ENCODE measurements around the gene NDEL1.
A peak's percentile ranks its signal among the peaks of the same experiment; 100 is the strongest.
"Not testable (repeated sequence)": the region's sequence is repeated elsewhere in the genome, so short reads cannot be mapped to it uniquely, and the experiment has no call there.

NDEL1 gene

GRCh38 chr17:8435245-8436168 lies at the start of gene NDEL1:
Gene NDEL1 (plus strand): TSS chr17:8435884. CDS start chr17:8444272, 8,388 bp downstream.
- peak; percentile 99 for ATAC-seq
- peak; percentile 100 for DNase-seq

GRCh38 chr17:8386841-8387240 lies 48.8 kb upstream of the NDEL1 start:
- ATAC-seq: no peak
- no peak for DNase-seq

- ATAC-seq (no peak), DNase-seq (no peak)
These were observed 47.6 kb upstream of the NDEL1 start for GRCh38 chr17:8387914-8388651.

GRCh38 chr17:8391711-8392110 lies 44.0 kb upstream of the NDEL1 start:
- DNase-seq (no peak), ATAC-seq (no peak)

GRCh38 chr17:8392274-8392673 lies 43.4 kb upstream of the NDEL1 start:
- DNase-seq: no peak

GRCh38 chr17:8392674-8393469 lies 42.8 kb upstream of the NDEL1 start:
- DNase-seq: no peak
- no peak for ATAC-seq

More at GRCh38 chr17:8392274-8392673, 43.4 kb upstream of the NDEL1 start:
- no peak for ATAC-seq

GRCh38 chr17:8393470-8394231 lies 42.0 kb upstream of the NDEL1 start:
- DNase-seq: no peak

GRCh38 chr17:8394497-8394896 lies 41.2 kb upstream of the NDEL1 start:
- not testable (repeated sequence) for DNase-seq, ATAC-seq

More at GRCh38 chr17:8393470-8394231, 42.0 kb upstream of the NDEL1 start:
- ATAC-seq: peak; percentile 67

- ATAC-seq: no peak
- DNase-seq: no peak
These were observed 38.0 kb upstream of the NDEL1 start, which contains the start of gene RNF222 for GRCh38 chr17:8397636-8398035. Gene RNF222 (minus strand): TSS chr17:8397827. CDS start chr17:8393461, 4,366 bp downstream.

- DNase-seq (no peak), ATAC-seq (no peak)
These were observed 36.7 kb upstream of the NDEL1 start for GRCh38 chr17:8398980-8399379.

- DNase-seq (no peak), ATAC-seq (no peak)
These were observed 34.6 kb upstream of the NDEL1 start for GRCh38 chr17:8401107-8401506.

GRCh38 chr17:8402921-8403536 lies 32.7 kb upstream of the NDEL1 start:
- ATAC-seq (no peak), DNase-seq (no peak)

GRCh38 chr17:8405499-8406016 lies 30.1 kb upstream of the NDEL1 start:
- no peak for DNase-seq
- ATAC-seq: no peak

GRCh38 chr17:8406174-8406573 lies 29.5 kb upstream of the NDEL1 start:
- ATAC-seq (no peak), DNase-seq (no peak)

GRCh38 chr17:8408371-8408770 lies 27.3 kb upstream of the NDEL1 start:
- no peak for ATAC-seq
- DNase-seq: no peak

- peak; percentile 76 for ATAC-seq
- DNase-seq: peak; percentile 87
These were observed 25.5 kb upstream of the NDEL1 start for GRCh38 chr17:8409966-8410882.

GRCh38 chr17:8410883-8411238 lies 24.8 kb upstream of the NDEL1 start:
- ATAC-seq (no peak), DNase-seq (no peak)

GRCh38 chr17:8412089-8412488 lies 23.6 kb upstream of the NDEL1 start:
- ATAC-seq: no peak
- DNase-seq: no peak

- ATAC-seq (no peak), DNase-seq (no peak)
These were observed 22.4 kb upstream of the NDEL1 start for GRCh38 chr17:8413328-8413727.

- DNase-seq (no peak), ATAC-seq (no peak)
These were observed 21.7 kb upstream of the NDEL1 start for GRCh38 chr17:8413938-8414337.
